GM18907 (cell line): ENCODE measurements around the gene TMC3.

Experiments
- ATAC-seq: cut with Tn5 transposase; IDR thresholded peaks from one replicate; pipeline ENCODE4 v1.9.1; 2021; ENCODE audit warnings: mild to moderate bottlenecking, moderate library complexity; ENCODE audit not compliant: unreplicated experiment

TMC3 gene

GRCh38 chr15:81301385-81301784 lies 72.6 kb downstream of the TMC3 start:
- no peak for ATAC-seq

- ATAC-seq = no peak
These were observed 74.3 kb downstream of the TMC3 start for GRCh38 chr15:81299630-81300273.

- ATAC-seq = no peak
These were observed 74.9 kb downstream of the TMC3 start for GRCh38 chr15:81299156-81299555.

GRCh38 chr15:81298611-81299010 lies 75.4 kb downstream of the TMC3 start:
- no peak for ATAC-seq

GRCh38 chr15:81297603-81298575 lies 76.1 kb downstream of the TMC3 start:
- ATAC-seq = no peak

GRCh38 chr15:81297147-81297572 lies 76.9 kb downstream of the TMC3 start:
- ATAC-seq = no peak

GRCh38 chr15:81296673-81297072 lies 77.3 kb downstream of the TMC3 start:
- peak; percentile 49 for ATAC-seq

- no peak for ATAC-seq
These were observed 77.8 kb downstream of the TMC3 start for GRCh38 chr15:81296186-81296585.

GRCh38 chr15:81295486-81296121 lies 78.4 kb downstream of the TMC3 start:
- ATAC-seq = no peak

- ATAC-seq = no peak
These were observed 79.5 kb downstream of the TMC3 start for GRCh38 chr15:81294516-81294880.

- peak; percentile 74 for ATAC-seq
These were observed 80.1 kb downstream of the TMC3 start for GRCh38 chr15:81293728-81294515.

- peak; percentile 38 for ATAC-seq
These were observed 81.5 kb downstream of the TMC3 start for GRCh38 chr15:81292523-81293001.

GRCh38 chr15:81291916-81292522 lies 82.0 kb downstream of the TMC3 start:
- ATAC-seq = peak; percentile 0

- no peak for ATAC-seq
These were observed 84.1 kb downstream of the TMC3 start for GRCh38 chr15:81289910-81290309.

GRCh38 chr15:81288616-81289015 lies 85.4 kb downstream of the TMC3 start:
- no peak for ATAC-seq

- ATAC-seq = no peak
These were observed 86.0 kb downstream of the TMC3 start for GRCh38 chr15:81288040-81288439.

- ATAC-seq = no peak
These were observed 87.3 kb downstream of the TMC3 start for GRCh38 chr15:81286621-81287121.

GRCh38 chr15:81285461-81285860 lies 88.6 kb downstream of the TMC3 start:
- ATAC-seq = no peak

- ATAC-seq = no peak
These were observed 89.6 kb downstream of the TMC3 start for GRCh38 chr15:81284256-81285031.
